ENCODE data around the gene CIAO3.
"Not testable (repeated sequence)": the region's sequence is repeated elsewhere in the genome, so short reads cannot be mapped to it uniquely, and the experiment has no call there.

The CIAO3 gene

GRCh38 chr16:760065-760464 lies 19.3 kb upstream of the CIAO3 start:
- TF ChIP-seq POLR2A (IDR thresholded peaks at IDR 0.05; ENCODE audit: low read length) (no peak), GATA1 (IDR thresholded peaks at IDR 0.05; ENCODE audit: low read depth, low read length) (no peak)
- no peak for DNase-seq

DNA sequence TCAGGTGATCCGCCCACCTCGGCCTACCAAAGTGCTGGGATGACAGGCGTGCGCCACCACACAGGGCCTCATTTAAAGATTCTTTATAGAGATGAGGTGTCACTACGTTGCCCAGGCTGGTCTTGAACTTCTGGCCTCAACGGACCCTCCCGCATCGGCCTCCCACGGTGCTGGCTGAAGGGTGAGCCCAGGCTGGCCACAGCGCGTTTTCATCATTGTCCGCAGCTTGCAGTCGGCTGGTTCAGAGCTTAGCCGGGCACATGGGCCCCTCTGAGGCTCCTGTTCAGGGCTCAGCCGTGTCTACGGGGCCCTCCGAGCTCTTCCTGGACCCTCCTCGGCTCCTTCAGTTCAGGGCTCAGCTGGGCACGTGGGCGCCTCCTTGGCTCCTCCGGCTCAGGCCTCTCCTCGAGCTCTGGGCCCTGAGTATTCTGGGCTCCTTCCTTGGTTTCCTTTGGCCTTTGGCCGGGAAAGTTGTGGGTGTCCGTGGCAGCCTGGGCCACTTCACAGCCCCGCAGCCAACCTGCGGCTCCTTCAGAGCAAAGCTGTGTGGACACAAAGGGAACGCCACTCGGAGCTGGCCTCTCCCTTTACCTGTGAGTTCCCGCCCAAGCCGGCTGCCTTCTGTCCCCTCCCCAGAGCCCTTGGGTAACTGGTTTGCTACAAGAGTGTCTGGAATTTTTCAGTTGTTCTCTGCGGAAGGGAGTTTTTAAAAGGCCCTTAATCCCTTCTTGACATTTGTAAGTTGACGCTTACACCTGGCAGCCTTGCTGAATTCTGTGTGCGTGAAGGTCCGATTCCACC lies 18.5 kb upstream of the CIAO3 start:
- TF ChIP-seq POLR2A (IDR thresholded peaks at IDR 0.05; ENCODE audit: low read length) (no peak), GATA1 (IDR thresholded peaks at IDR 0.05; ENCODE audit: low read depth, low read length) (no peak)

DNA sequence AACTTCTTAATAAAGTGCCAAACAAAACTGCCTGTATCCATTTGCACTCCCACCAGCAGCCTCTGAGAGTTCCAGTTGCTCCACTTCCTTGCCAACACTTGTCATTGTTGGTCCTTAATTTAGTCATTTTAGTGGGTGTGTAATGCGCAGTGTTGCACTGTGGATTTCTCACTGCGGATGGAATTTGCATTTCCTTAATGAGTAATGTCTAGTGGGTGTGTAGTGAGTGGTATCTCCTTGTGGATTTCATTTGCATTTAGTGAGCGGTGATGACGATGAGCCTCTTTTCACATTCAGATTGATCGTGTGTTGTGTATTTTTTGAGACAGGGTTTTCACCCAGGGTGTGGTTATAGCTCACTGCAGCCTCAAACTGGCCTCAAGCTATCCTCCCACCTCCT lies 15.6 kb upstream of the CIAO3 start:
- no peak for DNase-seq
- no peak for TF ChIP-seq POLR2A (IDR thresholded peaks at IDR 0.05; ENCODE audit: low read length)
- no peak for TF ChIP-seq GATA1 (IDR thresholded peaks at IDR 0.05; ENCODE audit: low read depth, low read length)

More for the DNA sequence above, 18.5 kb upstream of the CIAO3 start:
- no peak for DNase-seq

GRCh38 chr16:754656-755055 lies 13.9 kb upstream of the CIAO3 start:
- no peak for DNase-seq
- TF ChIP-seq GATA1 (IDR thresholded peaks at IDR 0.05; ENCODE audit: low read depth, low read length) = no peak
- no peak for TF ChIP-seq POLR2A (IDR thresholded peaks at IDR 0.05; ENCODE audit: low read length)

DNA sequence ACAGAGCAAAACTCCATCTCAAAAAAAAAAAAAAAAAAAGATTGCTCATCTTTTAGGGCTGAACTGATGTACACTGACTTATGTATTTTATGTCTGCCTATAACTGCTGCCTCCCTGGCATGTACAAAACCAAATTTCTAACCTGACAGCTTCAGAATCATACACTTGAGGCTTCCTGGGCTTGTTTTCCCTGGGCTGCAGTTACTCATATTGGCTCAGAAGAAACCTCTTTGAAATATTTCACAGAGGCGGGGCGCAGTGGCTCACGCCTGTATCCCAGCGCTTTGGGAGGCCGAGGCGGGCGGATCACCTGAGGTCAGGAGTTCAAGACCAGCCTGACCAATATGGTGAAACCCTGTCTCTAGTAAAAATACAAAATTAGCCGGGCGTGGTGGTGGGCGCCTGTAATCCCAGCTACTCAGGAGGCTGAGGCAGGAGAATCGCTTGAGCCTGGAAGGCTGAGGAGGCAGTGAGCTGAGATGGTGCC lies 13.4 kb upstream of the CIAO3 start:
- DNase-seq = not testable (repeated sequence)

GRCh38 chr16:752007-752312 lies 11.2 kb upstream of the CIAO3 start:
- DNase-seq = no peak
- TF ChIP-seq GATA1 (IDR thresholded peaks at IDR 0.05; ENCODE audit: low read depth, low read length) (no peak), POLR2A (IDR thresholded peaks at IDR 0.05; ENCODE audit: low read length) (no peak)

GRCh38 chr16:751152-752006 lies 10.6 kb upstream of the CIAO3 start:
- no peak for DNase-seq

GRCh38 chr16:750485-750884 lies 9.7 kb upstream of the CIAO3 start:
- TF ChIP-seq POLR2A (IDR thresholded peaks at IDR 0.05; ENCODE audit: low read length) (no peak), GATA1 (IDR thresholded peaks at IDR 0.05; ENCODE audit: low read depth, low read length) (no peak)
- no peak for DNase-seq

More at GRCh38 chr16:751152-752006, 10.6 kb upstream of the CIAO3 start:
- no peak for TF ChIP-seq GATA1 (IDR thresholded peaks at IDR 0.05; ENCODE audit: low read depth, low read length)
- TF ChIP-seq POLR2A (IDR thresholded peaks at IDR 0.05; ENCODE audit: low read length) = no peak

GRCh38 chr16:749010-749409 lies 8.2 kb upstream of the CIAO3 start:
- DNase-seq = no peak
- TF ChIP-seq GATA1 (IDR thresholded peaks at IDR 0.05; ENCODE audit: low read depth, low read length) = no peak
- TF ChIP-seq POLR2A (IDR thresholded peaks at IDR 0.05; ENCODE audit: low read length) = no peak

DNA sequence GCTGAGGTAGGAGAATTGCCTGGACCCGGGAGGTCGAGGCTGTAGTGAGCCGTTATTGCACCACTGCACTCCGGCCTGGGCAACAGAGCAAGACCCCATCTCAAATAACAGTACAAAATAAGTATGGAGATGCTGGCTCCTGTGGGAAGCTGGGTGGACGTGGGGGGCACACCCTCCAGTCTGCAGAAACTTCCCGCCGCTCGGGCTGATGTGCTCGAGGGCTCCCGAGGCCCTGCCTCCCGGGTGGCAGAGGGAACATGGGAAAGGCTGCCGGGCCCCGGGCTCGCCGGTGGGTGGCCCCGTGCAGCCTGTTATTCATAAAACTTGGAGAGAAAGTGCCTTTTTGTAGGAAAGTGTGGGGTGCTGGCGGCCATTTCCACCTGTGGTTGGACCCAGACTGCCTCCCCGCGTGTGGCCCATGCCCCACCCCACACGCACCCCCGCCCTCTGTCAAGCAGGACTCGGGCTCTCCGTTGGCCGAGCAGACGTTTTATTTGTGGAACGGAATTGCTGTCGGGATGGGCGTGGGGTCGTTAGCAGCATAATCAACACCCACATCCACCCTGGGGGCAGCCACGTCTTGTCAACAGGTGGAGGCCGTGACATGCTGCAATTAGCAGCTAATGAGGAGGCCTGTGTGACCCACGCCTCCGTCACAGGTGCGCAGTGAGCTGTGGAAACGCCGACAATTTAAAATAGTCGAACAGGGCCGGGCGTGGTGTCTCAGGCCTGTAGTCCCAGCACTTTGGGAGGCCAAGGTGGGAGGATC lies 7.4 kb upstream of the CIAO3 start:
- DNase-seq = no peak
- TF ChIP-seq POLR2A (IDR thresholded peaks at IDR 0.05; ENCODE audit: low read length) = no peak

DNA sequence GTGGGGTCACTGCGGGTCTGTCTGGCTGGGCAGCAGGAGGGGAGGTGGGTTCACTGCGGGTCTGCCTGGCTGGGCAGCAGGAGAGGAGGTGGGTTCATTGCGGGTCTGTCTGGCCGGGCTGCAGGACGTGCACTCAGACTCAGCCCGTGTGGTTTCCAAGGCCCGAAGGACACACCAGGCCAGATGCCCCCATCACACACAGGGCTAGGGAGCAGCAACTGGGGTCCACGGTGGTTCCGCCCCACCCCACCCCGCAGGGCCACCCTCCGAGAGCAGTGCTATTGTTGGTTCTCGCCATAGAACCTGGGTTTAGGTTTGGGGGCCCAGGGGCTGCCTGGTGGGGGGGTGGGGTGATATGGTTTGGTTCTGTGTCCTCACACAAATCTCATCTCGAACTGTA lies 5.8 kb upstream of the CIAO3 start:
- no peak for TF ChIP-seq POLR2A (IDR thresholded peaks at IDR 0.05; ENCODE audit: low read length)
- TF ChIP-seq GATA1 (IDR thresholded peaks at IDR 0.05; ENCODE audit: low read depth, low read length) = no peak
- DNase-seq = no peak

DNA sequence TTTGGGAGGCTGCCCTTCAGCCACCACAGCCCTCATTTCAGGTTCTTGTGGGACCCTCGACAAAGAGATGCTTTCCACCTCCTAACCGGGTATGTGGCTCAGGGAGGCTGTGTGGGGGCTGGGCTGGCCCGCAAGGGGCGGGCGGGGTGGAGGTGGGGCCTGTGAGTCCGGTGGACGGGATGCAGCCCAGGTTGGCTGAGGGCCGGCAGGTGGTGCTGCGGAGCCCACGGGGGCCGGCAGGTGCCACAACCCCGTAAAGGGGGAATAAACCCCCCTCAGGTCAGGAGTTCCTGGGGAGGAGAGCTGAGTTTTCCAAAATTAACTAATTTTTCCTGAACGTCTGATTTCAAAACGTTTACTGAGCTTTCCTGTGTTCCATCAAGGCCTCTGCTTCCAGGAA lies 4.9 kb upstream of the CIAO3 start:
- TF ChIP-seq GATA1 (IDR thresholded peaks at IDR 0.05; ENCODE audit: low read depth, low read length) (no peak), POLR2A (IDR thresholded peaks at IDR 0.05; ENCODE audit: low read length) (no peak)
- no peak for DNase-seq

- TF ChIP-seq POLR2A (IDR thresholded peaks at IDR 0.05; ENCODE audit: low read length) (no peak), GATA1 (IDR thresholded peaks at IDR 0.05; ENCODE audit: low read depth, low read length) (no peak)
- no peak for DNase-seq
Observed at GRCh38 chr16:743794-744500, 3.1 kb upstream of the CIAO3 start.

GRCh38 chr16:742894-743293 lies 2.1 kb upstream of the CIAO3 start:
- not testable (repeated sequence) for DNase-seq
